ES-I3 (cell line): ENCODE measurements around the gene AP2B1.

Experiments used
- H3K36me3 ChIP-seq: 2 replicates; pipeline ENCODE4 v1.6.1; 2013; ENCODE audit warnings: mild to moderate bottlenecking, low read length, control low read depth, moderate library complexity; ENCODE audit not compliant: insufficient read depth
- H3K4me1 ChIP-seq: 2 replicates; pipeline ENCODE4 v1.6.1; 2013; ENCODE audit warnings: mild to moderate bottlenecking, control low read depth, low read length; ENCODE audit not compliant: insufficient read depth
- H3K9ac ChIP-seq: 2 replicates; pipeline ENCODE4 v1.6.1; 2013; ENCODE audit warnings: low read depth, mild to moderate bottlenecking, low read length, moderate library complexity
- H3K9me3 ChIP-seq: 2 replicates; pipeline ENCODE4 v1.6.1; 2013; ENCODE audit warnings: mild to moderate bottlenecking, low read length, moderate library complexity; ENCODE audit not compliant: control insufficient read depth, insufficient read depth

The AP2B1 gene

GRCh38 chr17:35587074-35587961, at the start of gene AP2B1:
AP2B1 (plus strand) TSS chr17:35587322; CDS start chr17:35594031, 6,709 bp downstream.
- peaks cover 12% of the 10 kb centered on the region for H3K4me1 ChIP-seq
- H3K9ac ChIP-seq = peak within 1 kb of the TSS; percentile 98
- H3K36me3 ChIP-seq = no peaks in the 10 kb centered on the region
- H3K9me3 ChIP-seq = no peaks in the 10 kb centered on the region

GRCh38 chr17:35537601-35538141, 49.5 kb upstream of the AP2B1 start, which contains the start of gene SLFN12L:
SLFN12L (minus strand) TSS chr17:35537678; CDS start chr17:35522364, 15,314 bp downstream.
- no peaks in the 10 kb centered on the region for H3K9me3 ChIP-seq
- no peaks in the 10 kb centered on the region for H3K36me3 ChIP-seq
- no peaks in the 10 kb centered on the region for H3K4me1 ChIP-seq
- H3K9ac ChIP-seq = no peak within 1 kb of the TSS

- no peaks in the 10 kb centered on the region for H3K9me3 ChIP-seq
- no peaks in the 10 kb centered on the region for H3K4me1 ChIP-seq
- H3K9ac ChIP-seq = no peak overlapping the region
- H3K36me3 ChIP-seq = no peaks in the 10 kb centered on the region
Observed at GRCh38 chr17:35539659-35540026, 47.5 kb upstream of the AP2B1 start.

- no peak overlapping the region for H3K9ac ChIP-seq
- no peaks in the 10 kb centered on the region for H3K36me3 ChIP-seq
- no peaks in the 10 kb centered on the region for H3K9me3 ChIP-seq
- no peaks in the 10 kb centered on the region for H3K4me1 ChIP-seq
Observed at GRCh38 chr17:35540589-35541404, 46.3 kb upstream of the AP2B1 start.

- Histone ChIP-seq H3K9ac (no peak overlapping the region), H3K36me3 (no peaks in the 10 kb centered on the region), H3K4me1 (no peaks in the 10 kb centered on the region), H3K9me3 (no peaks in the 10 kb centered on the region)
Observed at GRCh38 chr17:35541434-35541833, 45.7 kb upstream of the AP2B1 start.

- no peak overlapping the region for H3K9ac ChIP-seq
- no peaks in the 10 kb centered on the region for H3K36me3 ChIP-seq
- H3K9me3 ChIP-seq = no peaks in the 10 kb centered on the region
- H3K4me1 ChIP-seq = no peaks in the 10 kb centered on the region
Observed at GRCh38 chr17:35542990-35543389, 44.1 kb upstream of the AP2B1 start.

GRCh38 chr17:35543856-35544255, 43.3 kb upstream of the AP2B1 start:
- Histone ChIP-seq H3K4me1 (no peaks in the 10 kb centered on the region), H3K9ac (no peak overlapping the region), H3K36me3 (no peaks in the 10 kb centered on the region), H3K9me3 (no peaks in the 10 kb centered on the region)

GRCh38 chr17:35545150-35545549, 42.0 kb upstream of the AP2B1 start:
- Histone ChIP-seq H3K9ac (no peak overlapping the region), H3K4me1 (no peaks in the 10 kb centered on the region), H3K36me3 (no peaks in the 10 kb centered on the region), H3K9me3 (no peaks in the 10 kb centered on the region)

- no peaks in the 10 kb centered on the region for H3K9me3 ChIP-seq
- H3K9ac ChIP-seq = no peak overlapping the region
- no peaks in the 10 kb centered on the region for H3K4me1 ChIP-seq
- H3K36me3 ChIP-seq = no peaks in the 10 kb centered on the region
Observed at GRCh38 chr17:35546487-35546886, 40.6 kb upstream of the AP2B1 start.

GRCh38 chr17:35548208-35548810, 38.8 kb upstream of the AP2B1 start:
- no peaks in the 10 kb centered on the region for H3K9me3 ChIP-seq
- no peaks in the 10 kb centered on the region for H3K4me1 ChIP-seq
- H3K9ac ChIP-seq = no peak overlapping the region
- no peaks in the 10 kb centered on the region for H3K36me3 ChIP-seq

- no peaks in the 10 kb centered on the region for H3K36me3 ChIP-seq
- 0 out of 2 replicates have a peak, but pooled peaks cover 3% of the 10 kb centered on the region for H3K4me1 ChIP-seq
- no peaks in the 10 kb centered on the region for H3K9me3 ChIP-seq
- H3K9ac ChIP-seq = no peak overlapping the region
Observed at GRCh38 chr17:35548978-35549377, 38.1 kb upstream of the AP2B1 start.

- Histone ChIP-seq H3K36me3 (no peaks in the 10 kb centered on the region), H3K9ac (no peak overlapping the region), H3K9me3 (no peaks in the 10 kb centered on the region), H3K4me1 (0 out of 2 replicates have a peak, but pooled peaks cover 4% of the 10 kb centered on the region)
Observed at GRCh38 chr17:35553310-35553709, 33.8 kb upstream of the AP2B1 start.

- H3K9me3 ChIP-seq = no peaks in the 10 kb centered on the region
- no peaks in the 10 kb centered on the region for H3K36me3 ChIP-seq
- H3K4me1 ChIP-seq = 0 out of 2 replicates have a peak, but pooled peaks cover 4% of the 10 kb centered on the region
- H3K9ac ChIP-seq = no peak overlapping the region
Observed at GRCh38 chr17:35554668-35555067, 32.5 kb upstream of the AP2B1 start.

GRCh38 chr17:35555691-35556090, 31.4 kb upstream of the AP2B1 start:
- H3K9me3 ChIP-seq = no peaks in the 10 kb centered on the region
- no peaks in the 10 kb centered on the region for H3K36me3 ChIP-seq
- H3K4me1 ChIP-seq = 0 out of 2 replicates have a peak, but pooled peaks cover 4% of the 10 kb centered on the region
- H3K9ac ChIP-seq = no peak overlapping the region
